ENCODE results near the gene HPSE2.

The HPSE2 gene

DNA sequence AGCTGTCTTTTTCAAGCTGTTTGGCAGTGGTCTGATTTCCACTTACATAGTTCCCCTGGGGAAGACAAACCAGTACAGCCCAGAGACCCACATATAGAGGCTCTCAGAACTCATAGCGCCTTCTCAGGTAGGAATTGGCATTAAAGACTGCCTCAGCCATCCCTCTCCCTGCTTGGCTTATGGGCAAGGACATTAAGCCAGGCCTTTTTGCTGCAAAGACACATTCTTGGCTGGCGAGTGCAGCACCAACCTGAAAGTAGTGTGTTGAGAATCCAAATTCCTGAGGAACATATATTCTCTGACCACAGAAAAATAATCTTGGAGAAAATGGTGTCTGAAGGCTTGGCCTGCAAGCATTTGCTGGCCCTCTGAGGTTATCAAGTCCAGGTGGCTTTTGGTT lies 749.7 kb downstream of the HPSE2 start:
- TF ChIP-seq, protein P1, sequence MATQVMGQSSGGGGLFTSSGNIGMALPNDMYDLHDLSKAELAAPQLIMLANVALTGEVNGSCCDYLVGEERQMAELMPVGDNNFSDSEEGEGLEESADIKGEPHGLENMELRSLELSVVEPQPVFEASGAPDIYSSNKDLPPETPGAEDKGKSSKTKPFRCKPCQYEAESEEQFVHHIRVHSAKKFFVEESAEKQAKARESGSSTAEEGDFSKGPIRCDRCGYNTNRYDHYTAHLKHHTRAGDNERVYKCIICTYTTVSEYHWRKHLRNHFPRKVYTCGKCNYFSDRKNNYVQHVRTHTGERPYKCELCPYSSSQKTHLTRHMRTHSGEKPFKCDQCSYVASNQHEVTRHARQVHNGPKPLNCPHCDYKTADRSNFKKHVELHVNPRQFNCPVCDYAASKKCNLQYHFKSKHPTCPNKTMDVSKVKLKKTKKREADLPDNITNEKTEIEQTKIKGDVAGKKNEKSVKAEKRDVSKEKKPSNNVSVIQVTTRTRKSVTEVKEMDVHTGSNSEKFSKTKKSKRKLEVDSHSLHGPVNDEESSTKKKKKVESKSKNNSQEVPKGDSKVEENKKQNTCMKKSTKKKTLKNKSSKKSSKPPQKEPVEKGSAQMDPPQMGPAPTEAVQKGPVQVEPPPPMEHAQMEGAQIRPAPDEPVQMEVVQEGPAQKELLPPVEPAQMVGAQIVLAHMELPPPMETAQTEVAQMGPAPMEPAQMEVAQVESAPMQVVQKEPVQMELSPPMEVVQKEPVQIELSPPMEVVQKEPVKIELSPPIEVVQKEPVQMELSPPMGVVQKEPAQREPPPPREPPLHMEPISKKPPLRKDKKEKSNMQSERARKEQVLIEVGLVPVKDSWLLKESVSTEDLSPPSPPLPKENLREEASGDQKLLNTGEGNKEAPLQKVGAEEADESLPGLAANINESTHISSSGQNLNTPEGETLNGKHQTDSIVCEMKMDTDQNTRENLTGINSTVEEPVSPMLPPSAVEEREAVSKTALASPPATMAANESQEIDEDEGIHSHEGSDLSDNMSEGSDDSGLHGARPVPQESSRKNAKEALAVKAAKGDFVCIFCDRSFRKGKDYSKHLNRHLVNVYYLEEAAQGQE (IDR thresholded peaks at IDR 0.05; ENCODE audit: low read depth), result no peak
- TF ChIP-seq RAD21 (IDR thresholded peaks at IDR 0.05; ENCODE audit: low read depth) (no peak), NFIC (IDR thresholded peaks at IDR 0.05) (no peak), EP300 (IDR thresholded peaks at IDR 0.05; ENCODE audit: borderline replicate concordance) (no peak), CEBPB (IDR thresholded peaks at IDR 0.05) (no peak), TAF1 (IDR thresholded peaks at IDR 0.05; ENCODE audit: low read depth) (no peak), CREB1 (IDR thresholded peaks at IDR 0.05; ENCODE audit: low read depth) (no peak), YY1 (IDR thresholded peaks at IDR 0.05; ENCODE audit: low read depth) (no peak), FOXM1 (IDR thresholded peaks at IDR 0.05; ENCODE audit: borderline replicate concordance, low read depth) (no peak), TEAD4 (IDR thresholded peaks at IDR 0.05) (no peak), ZBTB7A (IDR thresholded peaks at IDR 0.05; ENCODE audit: low read depth) (no peak)
- TF ChIP-seq, protein P2, sequence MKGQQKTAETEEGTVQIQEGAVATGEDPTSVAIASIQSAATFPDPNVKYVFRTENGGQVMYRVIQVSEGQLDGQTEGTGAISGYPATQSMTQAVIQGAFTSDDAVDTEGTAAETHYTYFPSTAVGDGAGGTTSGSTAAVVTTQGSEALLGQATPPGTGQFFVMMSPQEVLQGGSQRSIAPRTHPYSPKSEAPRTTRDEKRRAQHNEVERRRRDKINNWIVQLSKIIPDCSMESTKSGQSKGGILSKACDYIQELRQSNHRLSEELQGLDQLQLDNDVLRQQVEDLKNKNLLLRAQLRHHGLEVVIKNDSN (IDR thresholded peaks at IDR 0.05), result no peak
- TF ChIP-seq, protein P3, sequence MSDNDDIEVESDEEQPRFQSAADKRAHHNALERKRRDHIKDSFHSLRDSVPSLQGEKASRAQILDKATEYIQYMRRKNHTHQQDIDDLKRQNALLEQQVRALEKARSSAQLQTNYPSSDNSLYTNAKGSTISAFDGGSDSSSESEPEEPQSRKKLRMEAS (IDR thresholded peaks at IDR 0.05), result no peak

DNA sequence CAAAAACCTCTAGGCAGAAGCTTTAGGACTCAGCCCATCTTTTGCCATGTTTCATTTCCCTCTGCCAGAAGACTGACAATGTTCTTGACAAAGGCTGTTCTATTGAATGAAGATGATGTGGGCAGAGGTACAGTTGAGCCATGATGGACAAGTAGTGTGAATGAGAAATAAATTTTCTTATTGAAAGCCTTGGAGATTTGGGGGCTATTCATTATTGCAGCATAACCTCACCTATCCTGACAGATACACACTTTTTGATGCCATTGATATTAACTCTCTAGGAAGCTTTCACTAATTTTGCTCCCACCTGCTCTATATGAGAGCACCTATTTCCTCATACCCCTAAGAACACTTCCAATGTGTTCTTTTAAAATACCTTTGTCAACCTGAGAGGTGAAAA lies 752.0 kb downstream of the HPSE2 start:
- no peak for TF ChIP-seq FOXM1 (IDR thresholded peaks at IDR 0.05; ENCODE audit: borderline replicate concordance, low read depth)
- TF ChIP-seq TCF12 (IDR thresholded peaks at IDR 0.05; ENCODE audit: low read depth), result no peak
- TF ChIP-seq EP300 (IDR thresholded peaks at IDR 0.05; ENCODE audit: borderline replicate concordance), result no peak
- TF ChIP-seq ZBTB7A (IDR thresholded peaks at IDR 0.05; ENCODE audit: low read depth), result no peak
- no peak for TF ChIP-seq YY1 (IDR thresholded peaks at IDR 0.05; ENCODE audit: low read depth)
- TF ChIP-seq TEAD4 (IDR thresholded peaks at IDR 0.05), result no peak
- TF ChIP-seq, protein P1 (IDR thresholded peaks at IDR 0.05; ENCODE audit: low read depth), result no peak
- no peak for TF ChIP-seq NFIC (IDR thresholded peaks at IDR 0.05)
- TF ChIP-seq, protein P3 (IDR thresholded peaks at IDR 0.05), result no peak
- no peak for TF ChIP-seq CEBPB (IDR thresholded peaks at IDR 0.05)
- TF ChIP-seq, protein P2 (IDR thresholded peaks at IDR 0.05), result no peak
- no peak for TF ChIP-seq RAD21 (IDR thresholded peaks at IDR 0.05; ENCODE audit: low read depth)
- no peak for TF ChIP-seq CREB1 (IDR thresholded peaks at IDR 0.05; ENCODE audit: low read depth)

DNA sequence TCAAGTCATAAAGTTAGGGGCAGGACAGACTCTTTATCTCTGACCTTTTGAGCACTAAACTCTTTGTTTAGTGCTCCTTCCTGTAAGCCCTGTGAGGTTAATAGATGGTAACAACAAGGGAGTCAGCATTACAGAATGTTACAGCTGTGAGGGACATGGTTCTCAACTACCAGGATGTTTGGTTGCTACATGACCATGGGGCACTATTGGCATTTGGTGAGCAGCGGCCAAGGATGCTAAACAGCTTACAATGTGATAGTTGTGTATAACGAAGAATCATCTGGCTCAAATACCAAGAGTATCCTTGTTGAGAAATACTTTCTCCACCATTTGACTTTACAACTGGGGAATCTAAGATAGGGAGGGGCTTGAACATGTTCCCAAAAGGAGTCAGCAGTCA lies 753.6 kb downstream of the HPSE2 start:
- TF ChIP-seq NFIC (IDR thresholded peaks at IDR 0.05) (no peak), TAF1 (IDR thresholded peaks at IDR 0.05; ENCODE audit: low read depth) (no peak), RAD21 (IDR thresholded peaks at IDR 0.05; ENCODE audit: low read depth) (no peak), TCF12 (IDR thresholded peaks at IDR 0.05; ENCODE audit: low read depth) (no peak), EP300 (IDR thresholded peaks at IDR 0.05; ENCODE audit: borderline replicate concordance) (no peak), YY1 (IDR thresholded peaks at IDR 0.05; ENCODE audit: low read depth) (no peak), ZBTB7A (IDR thresholded peaks at IDR 0.05; ENCODE audit: low read depth) (no peak), TEAD4 (IDR thresholded peaks at IDR 0.05) (no peak), EGR1 (IDR thresholded peaks at IDR 0.05) (no peak), FOXM1 (IDR thresholded peaks at IDR 0.05; ENCODE audit: borderline replicate concordance, low read depth) (no peak)
- TF ChIP-seq, protein P3 (IDR thresholded peaks at IDR 0.05), result no peak
- TF ChIP-seq, protein P1 (IDR thresholded peaks at IDR 0.05; ENCODE audit: low read depth), result no peak
- TF ChIP-seq, protein P2 (IDR thresholded peaks at IDR 0.05), result no peak
